GM12864 (cell line): ENCODE results near the gene COMP.
"Not testable (repeated sequence)": the region's sequence is repeated elsewhere in the genome, so short reads cannot be mapped to it uniquely, and the experiment has no call there.

Experiments
- DNase-seq: peaks from one replicate; pipeline ENCODE4 v3.0.0-alpha.2; 2011; ENCODE audit warnings: low read depth
- H3K4me3 ChIP-seq: 2 replicates; pipeline ENCODE4 v1.5.1; 2011; ENCODE audit warnings: mild to moderate bottlenecking, low read depth, low read length, control low read depth
- CTCF ChIP-seq: IDR thresholded peaks from 2 replicates; pipeline ENCODE4 v1.5.1; 2011; ENCODE audit warnings: low read depth, mild to moderate bottlenecking, moderate library complexity, low read length, control low read depth, inconsistent platforms; ENCODE audit errors: missing control alignments

Gene COMP

GRCh38 chr19:18815673-18816072 lies 24.6 kb upstream of the COMP start:
- H3K4me3 ChIP-seq: no peak overlapping the region
- DNase-seq: no peak
- TF ChIP-seq CTCF: no peak

- no peak for TF ChIP-seq CTCF
- no peak overlapping the region for H3K4me3 ChIP-seq
- no peak for DNase-seq
Observed at GRCh38 chr19:18814063-18814462, 23.0 kb upstream of the COMP start.

GRCh38 chr19:18811638-18812037 lies 20.5 kb upstream of the COMP start:
- DNase-seq, H3K4me3 ChIP-seq: not testable (repeated sequence)

GRCh38 chr19:18809149-18809868 lies 18.2 kb upstream of the COMP start:
- TF ChIP-seq CTCF: no peak
- H3K4me3 ChIP-seq: no peak overlapping the region

GRCh38 chr19:18807861-18808331 lies 16.8 kb upstream of the COMP start:
- DNase-seq: no peak
- no peak for TF ChIP-seq CTCF
- H3K4me3 ChIP-seq: no peak overlapping the region

More at GRCh38 chr19:18809149-18809868, 18.2 kb upstream of the COMP start:
- no peak for DNase-seq

GRCh38 chr19:18804643-18805042 lies 13.5 kb upstream of the COMP start:
- H3K4me3 ChIP-seq: no peak overlapping the region

GRCh38 chr19:18804139-18804601 lies 13.1 kb upstream of the COMP start:
- H3K4me3 ChIP-seq: no peak overlapping the region
- no peak for TF ChIP-seq CTCF
- no peak for DNase-seq

More at GRCh38 chr19:18804643-18805042, 13.5 kb upstream of the COMP start:
- no peak for TF ChIP-seq CTCF
- no peak for DNase-seq
